Peyer's patch (tissue), 4 donors: Measurements from ENCODE around the gene RSPRY1. TPM values are rescaled to one million over a fixed set of nuclear protein-coding genes. Genes with fewer than 3 reads are reported as not detected.

ENCODE experiments used
- DNase-seq, 3 donors: peaks; one replicate each; pipeline ENCODE4 v3.0.0-alpha.2; 2017 to 2019
- H3K27ac ChIP-seq, 4 donors: fragments of 200-600 bp; sonication (generic); one replicate each; pipeline ENCODE4 v1.5.1; 2016 to 2019
- H3K27me3 ChIP-seq, 2 donors: fragments of 200-600 bp; sonication (generic); one replicate each; pipeline ENCODE4 v1.5.1; 2019
- H3K36me3 ChIP-seq, 3 donors: fragments of 200-600 bp; sonication (generic); one replicate each; pipeline ENCODE4 v1.5.1; 2016 to 2019
- H3K4me1 ChIP-seq, 4 donors: fragments of 200-600 bp; sonication (generic); one replicate each; pipeline ENCODE4 v1.5.1; 2016 to 2019
- H3K4me3 ChIP-seq, 4 donors: fragments of 200-600 bp; sonication (generic); 1 replicate in 3 of 4; 2 replicates in 1 of 4; pipeline ENCODE4 v1.5.1; 2016 to 2019; ENCODE audit warnings: mild to moderate bottlenecking in 1 of 4
- H3K9me3 ChIP-seq, 4 donors: fragments of 200-600 bp; sonication (generic); one replicate each; pipeline ENCODE4 v1.5.1; 2016 to 2019; ENCODE audit warnings: mild to moderate bottlenecking in 1 of 4
- POLR2A ChIP-seq, 2 donors: fragments of 450-650 bp; IDR thresholded peaks; one replicate each; pipeline ENCODE4 v1.5.1; 2017; ENCODE audit warnings: antibody characterized with exemption in 2 of 2, mild to moderate bottlenecking in 2 of 2, moderate library complexity in 2 of 2
- total RNA-seq, 4 donors: library from RNA; depleted of rRNA; stranded (reverse); fragments of >200 nt; gene quantifications; one replicate each; pipeline ENCODE4 v1.1.0, GENCODE V29; 2016
- TF ChIP-seq, protein P1 (sequence below), 6 experiments: fragments of 450-650 bp in 4 of 6; fragments of 200-600 bp in 2 of 6; sonication (generic) in 1 of 6; IDR thresholded peaks; one replicate each; pipeline ENCODE4 v1.5.1; 2017 to 2019; ENCODE audit warnings: antibody characterized with exemption in 6 of 6, mild to moderate bottlenecking in 3 of 6, moderate library complexity in 1 of 6

RSPRY1 gene
- total RNA-seq, 4 donors from 2014 or later, result 49.0 to 84.7 (median 65.1) TPM

DNA sequence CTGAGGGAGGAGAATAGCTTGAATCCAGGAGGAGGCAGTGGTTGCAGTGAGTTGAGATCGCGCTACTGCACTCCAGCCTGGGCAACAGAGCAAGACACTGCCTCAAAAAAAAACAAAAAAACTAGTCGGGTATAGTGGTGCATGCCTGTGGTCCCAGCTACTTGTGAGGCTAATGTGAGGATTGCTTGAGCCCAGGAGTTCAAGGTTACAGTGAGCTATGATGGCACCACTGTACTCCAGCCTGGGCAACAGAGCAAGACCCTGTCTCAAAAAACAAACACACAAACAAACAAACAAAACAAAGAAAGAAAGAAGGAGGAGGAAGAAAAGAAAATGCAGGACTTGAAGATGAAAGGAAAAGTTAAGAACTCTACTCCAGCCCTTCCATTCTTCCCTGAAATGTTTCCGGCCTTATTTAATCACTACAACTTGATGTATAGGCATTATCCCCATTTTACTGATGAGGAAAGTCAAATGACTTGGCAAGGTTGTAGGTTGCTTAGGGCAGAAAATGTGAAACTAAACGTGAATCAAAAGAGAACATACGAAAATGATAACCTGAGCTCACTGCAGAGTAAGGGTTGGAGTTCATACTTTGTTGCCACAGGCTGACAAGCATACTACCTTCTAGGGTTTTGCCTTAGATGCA is 30.3 kb upstream of the RSPRY1 start:
- Histone ChIP-seq H3K9me3 (no peaks in the 10 kb centered on the region), H3K4me1 (no peaks in the 10 kb centered on the region), H3K27ac (no peak overlapping the region), H3K36me3 (peaks cover 0 to 68% (median 0%) of the 10 kb centered on the region in 3 donors), H3K4me3 (no peak overlapping the region), H3K27me3 (no peaks in the 10 kb centered on the region)
- no peak for DNase-seq
- no peak for TF ChIP-seq POLR2A (IDR thresholded peaks at IDR 0.05)
- TF ChIP-seq, protein P1, sequence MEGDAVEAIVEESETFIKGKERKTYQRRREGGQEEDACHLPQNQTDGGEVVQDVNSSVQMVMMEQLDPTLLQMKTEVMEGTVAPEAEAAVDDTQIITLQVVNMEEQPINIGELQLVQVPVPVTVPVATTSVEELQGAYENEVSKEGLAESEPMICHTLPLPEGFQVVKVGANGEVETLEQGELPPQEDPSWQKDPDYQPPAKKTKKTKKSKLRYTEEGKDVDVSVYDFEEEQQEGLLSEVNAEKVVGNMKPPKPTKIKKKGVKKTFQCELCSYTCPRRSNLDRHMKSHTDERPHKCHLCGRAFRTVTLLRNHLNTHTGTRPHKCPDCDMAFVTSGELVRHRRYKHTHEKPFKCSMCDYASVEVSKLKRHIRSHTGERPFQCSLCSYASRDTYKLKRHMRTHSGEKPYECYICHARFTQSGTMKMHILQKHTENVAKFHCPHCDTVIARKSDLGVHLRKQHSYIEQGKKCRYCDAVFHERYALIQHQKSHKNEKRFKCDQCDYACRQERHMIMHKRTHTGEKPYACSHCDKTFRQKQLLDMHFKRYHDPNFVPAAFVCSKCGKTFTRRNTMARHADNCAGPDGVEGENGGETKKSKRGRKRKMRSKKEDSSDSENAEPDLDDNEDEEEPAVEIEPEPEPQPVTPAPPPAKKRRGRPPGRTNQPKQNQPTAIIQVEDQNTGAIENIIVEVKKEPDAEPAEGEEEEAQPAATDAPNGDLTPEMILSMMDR (IDR thresholded peaks at IDR 0.05), result no peak

- no peaks in the 10 kb centered on the region for H3K4me1 ChIP-seq
- no peaks in the 10 kb centered on the region for H3K27me3 ChIP-seq
- no peaks in the 10 kb centered on the region for H3K9me3 ChIP-seq
- no peak overlapping the region for H3K4me3 ChIP-seq
- peaks cover 0 to 69% (median 0%) of the 10 kb centered on the region in 3 donors for H3K36me3 ChIP-seq
- TF ChIP-seq, protein P1 (IDR thresholded peaks at IDR 0.05), result no peak
- no peak overlapping the region for H3K27ac ChIP-seq
- DNase-seq, result no peak
Observed at GRCh38 chr16:57156351-57156703, 29.8 kb upstream of the RSPRY1 start.

DNA sequence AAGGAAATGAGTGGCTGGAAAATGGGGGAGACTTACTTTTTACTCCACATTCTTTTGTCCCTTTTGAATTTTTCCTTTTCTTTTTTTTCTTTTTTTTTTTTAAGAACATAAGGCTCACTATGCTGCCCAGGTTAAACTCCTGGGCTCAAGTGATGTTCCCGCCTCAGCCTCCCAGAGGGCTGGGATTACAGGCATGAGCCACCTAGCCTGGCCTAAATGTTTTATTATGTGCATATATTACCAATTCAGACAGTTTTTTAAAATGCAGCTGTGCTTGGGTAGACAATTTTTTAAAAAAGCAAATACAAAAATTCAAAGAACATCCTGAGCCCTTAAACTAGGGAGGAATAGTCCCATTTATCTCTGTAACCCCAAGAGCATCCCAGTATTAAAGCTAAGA is 28.6 kb upstream of the RSPRY1 start:
- no peak for TF ChIP-seq POLR2A (IDR thresholded peaks at IDR 0.05)
- TF ChIP-seq, protein P1 (IDR thresholded peaks at IDR 0.05), result no peak
- Histone ChIP-seq H3K27ac (no peak overlapping the region), H3K27me3 (no peaks in the 10 kb centered on the region), H3K9me3 (no peaks in the 10 kb centered on the region), H3K36me3 (peaks cover 0 to 78% (median 0%) of the 10 kb centered on the region in 3 donors), H3K4me3 (no peak overlapping the region), H3K4me1 (no peaks in the 10 kb centered on the region)
- DNase-seq, result no peak

GRCh38 chr16:57159447-57159846 is 26.7 kb upstream of the RSPRY1 start:
- H3K36me3 ChIP-seq, result peaks cover 0 to 78% (median 0%) of the 10 kb centered on the region in 3 donors

GRCh38 chr16:57163842-57164241 is 22.3 kb upstream of the RSPRY1 start:
- Histone ChIP-seq H3K9me3 (no peaks in the 10 kb centered on the region), H3K27me3 (no peaks in the 10 kb centered on the region), H3K27ac (no peak overlapping the region), H3K4me1 (no peaks in the 10 kb centered on the region), H3K36me3 (peaks cover 0 to 65% (median 0%) of the 10 kb centered on the region in 3 donors), H3K4me3 (no peak overlapping the region)
- TF ChIP-seq, protein P1 (IDR thresholded peaks at IDR 0.05), result no peak
- no peak for TF ChIP-seq POLR2A (IDR thresholded peaks at IDR 0.05)
- no peak for DNase-seq

More at GRCh38 chr16:57159447-57159846, 26.7 kb upstream of the RSPRY1 start:
- TF ChIP-seq, protein P1 (IDR thresholded peaks at IDR 0.05), result no peak
- TF ChIP-seq POLR2A (IDR thresholded peaks at IDR 0.05), result no peak
- H3K4me3 ChIP-seq, result no peak overlapping the region
- no peaks in the 10 kb centered on the region for H3K4me1 ChIP-seq
- no peaks in the 10 kb centered on the region for H3K9me3 ChIP-seq
- no peak for DNase-seq
- H3K27ac ChIP-seq, result no peak overlapping the region
- H3K27me3 ChIP-seq, result no peaks in the 10 kb centered on the region
